ENCODE results near the gene ZAR1. TPM values are rescaled to one million over a fixed set of nuclear protein-coding genes. Genes with fewer than 3 reads are reported as not detected.

Gene ZAR1
- total RNA-seq, 3 donors from 2014 or later (not counting 1 experiment from before 2014, with no cell fraction given), result not detected

DNA sequence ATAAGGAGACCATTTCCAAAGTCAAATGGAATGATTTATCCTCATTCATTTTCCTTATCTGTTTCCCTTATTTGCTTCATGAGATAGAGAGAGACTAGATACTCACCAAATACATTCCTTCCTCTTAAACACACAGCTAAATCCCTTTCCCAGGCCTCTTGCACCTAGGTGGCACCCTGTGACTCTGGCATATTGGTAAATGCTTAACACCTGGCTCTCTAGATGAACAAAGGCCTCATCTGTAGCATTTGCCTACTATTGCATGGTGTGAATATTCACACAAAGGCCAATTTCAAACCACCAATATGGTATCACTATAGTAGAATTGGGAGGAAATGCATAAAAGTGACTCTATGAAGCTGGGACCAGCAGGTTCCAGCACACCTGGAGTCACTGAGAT lies 29.1 kb upstream of the ZAR1 start:
- Histone ChIP-seq H3K27ac (ENCODE audit: low read length) (no peak overlapping the region), H3K27me3 (ENCODE audit: control insufficient read depth, insufficient read depth, low read length) (no peaks in the 10 kb centered on the region), H3K4me3 (ENCODE audit: low read length) (no peak overlapping the region), H3K4me1 (ENCODE audit: control insufficient read depth, insufficient read depth, low read length) (no peaks in the 10 kb centered on the region), H3K36me3 (ENCODE audit: control insufficient read depth, insufficient read depth, low read length) (no peaks in the 10 kb centered on the region), H3K9me3 (ENCODE audit: control insufficient read depth, insufficient read depth, low read length) (peaks cover 3% of the 10 kb centered on the region)
- Mint-ChIP-seq H3K36me3 (no peaks in the 10 kb centered on the region), H3K27me3 (ENCODE audit: low read depth in 2 of 2) (peaks cover 6 to 33% of the 10 kb centered on the region in 2 donors), H3K4me1 (no peaks in the 10 kb centered on the region), H3K27ac (no peak overlapping the region), H3K4me3 (no peak overlapping the region), H3K9me3 (no peaks in the 10 kb centered on the region)
- TF ChIP-seq, protein P1, sequence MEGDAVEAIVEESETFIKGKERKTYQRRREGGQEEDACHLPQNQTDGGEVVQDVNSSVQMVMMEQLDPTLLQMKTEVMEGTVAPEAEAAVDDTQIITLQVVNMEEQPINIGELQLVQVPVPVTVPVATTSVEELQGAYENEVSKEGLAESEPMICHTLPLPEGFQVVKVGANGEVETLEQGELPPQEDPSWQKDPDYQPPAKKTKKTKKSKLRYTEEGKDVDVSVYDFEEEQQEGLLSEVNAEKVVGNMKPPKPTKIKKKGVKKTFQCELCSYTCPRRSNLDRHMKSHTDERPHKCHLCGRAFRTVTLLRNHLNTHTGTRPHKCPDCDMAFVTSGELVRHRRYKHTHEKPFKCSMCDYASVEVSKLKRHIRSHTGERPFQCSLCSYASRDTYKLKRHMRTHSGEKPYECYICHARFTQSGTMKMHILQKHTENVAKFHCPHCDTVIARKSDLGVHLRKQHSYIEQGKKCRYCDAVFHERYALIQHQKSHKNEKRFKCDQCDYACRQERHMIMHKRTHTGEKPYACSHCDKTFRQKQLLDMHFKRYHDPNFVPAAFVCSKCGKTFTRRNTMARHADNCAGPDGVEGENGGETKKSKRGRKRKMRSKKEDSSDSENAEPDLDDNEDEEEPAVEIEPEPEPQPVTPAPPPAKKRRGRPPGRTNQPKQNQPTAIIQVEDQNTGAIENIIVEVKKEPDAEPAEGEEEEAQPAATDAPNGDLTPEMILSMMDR (IDR thresholded peaks at IDR 0.05), result no peak
- ATAC-seq (no peak), DNase-seq (no peak)
- intact Hi-C loops (cut with micrococcal nuclease), result no loop called here

DNA sequence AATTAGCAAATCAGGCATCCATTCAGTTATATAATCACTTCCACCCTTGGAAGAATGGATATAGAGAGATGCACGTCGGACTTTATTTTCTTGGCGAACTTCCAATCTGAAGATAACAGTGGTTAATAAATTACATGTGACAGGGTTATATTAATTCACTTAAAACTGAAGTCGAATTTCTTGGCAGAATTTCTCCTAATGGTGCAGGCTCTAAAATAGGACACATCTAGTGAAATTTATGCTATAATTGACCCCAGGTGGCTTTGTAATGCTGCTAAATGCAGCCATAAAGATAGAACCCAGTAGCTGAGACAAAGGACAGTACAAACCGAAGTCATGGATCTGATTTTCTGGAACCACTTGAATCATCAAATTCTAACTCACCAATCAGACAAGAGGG lies 27.7 kb upstream of the ZAR1 start:
- Mint-ChIP-seq H3K36me3 (no peaks in the 10 kb centered on the region), H3K27ac (no peak overlapping the region), H3K27me3 (ENCODE audit: low read depth in 2 of 2) (peaks cover 0 to 19% of the 10 kb centered on the region in 2 donors), H3K4me1 (no peaks in the 10 kb centered on the region), H3K4me3 (no peak overlapping the region), H3K9me3 (no peaks in the 10 kb centered on the region)
- H3K4me1 ChIP-seq (ENCODE audit: control insufficient read depth, insufficient read depth, low read length), result no peaks in the 10 kb centered on the region
- no peak for DNase-seq
- WGBS (ENCODE audit: insufficient coverage), result 83% methylated on average over 3 of the region's 5 CpGs
- H3K27ac ChIP-seq (ENCODE audit: low read length), result no peak overlapping the region
- H3K27me3 ChIP-seq (ENCODE audit: control insufficient read depth, insufficient read depth, low read length), result no peaks in the 10 kb centered on the region
- H3K9me3 ChIP-seq (ENCODE audit: control insufficient read depth, insufficient read depth, low read length), result peaks cover 3% of the 10 kb centered on the region
- no peak overlapping the region for H3K4me3 ChIP-seq (ENCODE audit: low read length)
- H3K36me3 ChIP-seq (ENCODE audit: control insufficient read depth, insufficient read depth, low read length), result no peaks in the 10 kb centered on the region
- intact Hi-C loops (cut with micrococcal nuclease), result no loop called here
- ATAC-seq, result no peak
- TF ChIP-seq, protein P1 (IDR thresholded peaks at IDR 0.05), result no peak

GRCh38 chr4:48467442-48467841 lies 22.6 kb upstream of the ZAR1 start:
- ATAC-seq (no peak), DNase-seq (no peak)
- H3K4me3 ChIP-seq (ENCODE audit: low read length), result no peak overlapping the region
- no peaks in the 10 kb centered on the region for H3K36me3 ChIP-seq (ENCODE audit: control insufficient read depth, insufficient read depth, low read length)
- Mint-ChIP-seq H3K27me3 (ENCODE audit: low read depth in 2 of 2) (peaks cover 7 to 22% of the 10 kb centered on the region in 2 donors), H3K36me3 (no peaks in the 10 kb centered on the region), H3K27ac (no peak overlapping the region), H3K4me3 (no peak overlapping the region), H3K4me1 (no peaks in the 10 kb centered on the region), H3K9me3 (no peaks in the 10 kb centered on the region)
- H3K4me1 ChIP-seq (ENCODE audit: control insufficient read depth, insufficient read depth, low read length), result no peaks in the 10 kb centered on the region
- intact Hi-C loops (cut with micrococcal nuclease), result no loop called here
- H3K9me3 ChIP-seq (ENCODE audit: control insufficient read depth, insufficient read depth, low read length), result peaks cover 3% of the 10 kb centered on the region
- TF ChIP-seq, protein P1 (IDR thresholded peaks at IDR 0.05), result no peak
- 100% methylated on average over 1 of the region's 2 CpGs for WGBS (ENCODE audit: insufficient coverage)
- H3K27ac ChIP-seq (ENCODE audit: low read length), result no peak overlapping the region
- H3K27me3 ChIP-seq (ENCODE audit: control insufficient read depth, insufficient read depth, low read length), result no peaks in the 10 kb centered on the region

GRCh38 chr4:48467891-48468290 lies 22.2 kb upstream of the ZAR1 start:
- no peaks in the 10 kb centered on the region for H3K36me3 Mint-ChIP-seq
- no peaks in the 10 kb centered on the region for H3K9me3 Mint-ChIP-seq
- no peak overlapping the region for H3K27ac Mint-ChIP-seq
- WGBS (ENCODE audit: insufficient coverage), result 66% methylated on average over 5 of the region's 5 CpGs
- ATAC-seq (no peak), DNase-seq (no peak)
- Histone ChIP-seq H3K4me1 (ENCODE audit: control insufficient read depth, insufficient read depth, low read length) (no peaks in the 10 kb centered on the region), H3K36me3 (ENCODE audit: control insufficient read depth, insufficient read depth, low read length) (no peaks in the 10 kb centered on the region), H3K27ac (ENCODE audit: low read length) (no peak overlapping the region), H3K27me3 (ENCODE audit: control insufficient read depth, insufficient read depth, low read length) (no peaks in the 10 kb centered on the region), H3K9me3 (ENCODE audit: control insufficient read depth, insufficient read depth, low read length) (peaks cover 3% of the 10 kb centered on the region), H3K4me3 (ENCODE audit: low read length) (no peak overlapping the region)
- H3K4me1 Mint-ChIP-seq, result no peaks in the 10 kb centered on the region
- no peak overlapping the region for H3K4me3 Mint-ChIP-seq
- peaks cover 7 to 17% of the 10 kb centered on the region in 2 donors for H3K27me3 Mint-ChIP-seq (ENCODE audit: low read depth in 2 of 2)
- intact Hi-C loops (cut with micrococcal nuclease), result no loop called here
- TF ChIP-seq, protein P1 (IDR thresholded peaks at IDR 0.05), result no peak
